BLaER1 (cell line): Measurements from ENCODE around the gene ERCC4.

Source experiments
- H3K27ac ChIP-seq: shearing (Covaris generic); formaldehyde crosslinking; 2 replicates; pipeline ENCODE4 v1.8.1; 2022
- H3K27me3 ChIP-seq: shearing (Covaris generic); formaldehyde crosslinking; 2 replicates; pipeline ENCODE4 v1.8.1; 2022
- H3K36me3 ChIP-seq: shearing (Covaris generic); formaldehyde crosslinking; 2 replicates; pipeline ENCODE4 v1.8.1; 2022
- H3K4me1 ChIP-seq: shearing (Covaris generic); formaldehyde crosslinking; 2 replicates; pipeline ENCODE4 v1.8.1; 2022
- H3K4me2 ChIP-seq: shearing (Covaris generic); formaldehyde crosslinking; 2 replicates; pipeline ENCODE4 v1.8.1; 2022
- H3K4me3 ChIP-seq: shearing (Covaris generic); formaldehyde crosslinking; 2 replicates; pipeline ENCODE4 v1.8.1; 2022
- H3K9ac ChIP-seq: shearing (Covaris generic); formaldehyde crosslinking; 2 replicates; pipeline ENCODE4 v1.8.1; 2022
- H3K9me3 ChIP-seq: shearing (Covaris generic); formaldehyde crosslinking; 2 replicates; pipeline ENCODE4 v1.8.1; 2022
- H4K20me1 ChIP-seq: shearing (Covaris generic); formaldehyde crosslinking; 2 replicates; pipeline ENCODE4 v1.8.1; 2022
- Cebpa-rat ChIP-seq: shearing (Covaris generic); IDR thresholded peaks from 2 replicates; pipeline ENCODE4 v1.8.1; 2022

The ERCC4 gene

GRCh38 chr16:13926464-13926863 lies 6.5 kb downstream of the ERCC4 start:
- H3K9ac ChIP-seq = no peak overlapping the region
- peaks cover 10% of the 10 kb centered on the region; the same call in 1 of the 2 replicates for H3K36me3 ChIP-seq
- H3K27ac ChIP-seq = no peak overlapping the region
- H3K4me3 ChIP-seq = no peak overlapping the region
- no peak overlapping the region for H3K4me2 ChIP-seq
- H3K4me1 ChIP-seq = peaks cover under 1% of the 10 kb centered on the region; the same call in 1 of the 2 replicates
- no peak for TF ChIP-seq Cebpa-rat
- no peaks in the 10 kb centered on the region for H3K27me3 ChIP-seq
- H3K9me3 ChIP-seq = no peaks in the 10 kb centered on the region
- no peaks in the 10 kb centered on the region for H4K20me1 ChIP-seq

- H3K4me2 ChIP-seq = no peak overlapping the region
Measured at GRCh38 chr16:13926891-13927290, 6.9 kb downstream of the ERCC4 start.

GRCh38 chr16:13928646-13929045 lies 8.7 kb downstream of the ERCC4 start:
- Histone ChIP-seq H3K27me3 (no peaks in the 10 kb centered on the region), H4K20me1 (no peaks in the 10 kb centered on the region), H3K36me3 (peaks cover 10% of the 10 kb centered on the region; the same call in 1 of the 2 replicates), H3K4me3 (no peak overlapping the region), H3K27ac (no peak overlapping the region), H3K4me1 (0 out of 2 replicates have a peak, but pooled peaks cover 4% of the 10 kb centered on the region), H3K9me3 (no peaks in the 10 kb centered on the region), H3K9ac (no peak overlapping the region), H3K4me2 (no peak overlapping the region)
- TF ChIP-seq Cebpa-rat = no peak

More at GRCh38 chr16:13926891-13927290, 6.9 kb downstream of the ERCC4 start:
- TF ChIP-seq Cebpa-rat = no peak
- Histone ChIP-seq H3K27me3 (no peaks in the 10 kb centered on the region), H3K4me3 (no peak overlapping the region), H3K4me1 (0 out of 2 replicates have a peak, but pooled peaks cover 2% of the 10 kb centered on the region), H3K9me3 (no peaks in the 10 kb centered on the region), H3K36me3 (peaks cover 10% of the 10 kb centered on the region; the same call in 1 of the 2 replicates), H3K27ac (no peak overlapping the region), H3K9ac (no peak overlapping the region), H4K20me1 (no peaks in the 10 kb centered on the region)

GRCh38 chr16:13931845-13932244 lies 11.9 kb downstream of the ERCC4 start:
- Histone ChIP-seq H3K4me2 (no peak overlapping the region), H3K9ac (no peak overlapping the region), H4K20me1 (no peaks in the 10 kb centered on the region), H3K4me3 (no peak overlapping the region), H3K4me1 (0 out of 2 replicates have a peak, but pooled peaks cover 4% of the 10 kb centered on the region), H3K9me3 (peaks cover 7% of the 10 kb centered on the region), H3K27me3 (no peaks in the 10 kb centered on the region), H3K36me3 (peaks cover 26% of the 10 kb centered on the region), H3K27ac (no peak overlapping the region)
- TF ChIP-seq Cebpa-rat = no peak

GRCh38 chr16:13935408-13935807 lies 15.5 kb downstream of the ERCC4 start:
- peaks cover 7% of the 10 kb centered on the region for H3K9me3 ChIP-seq
- no peak for TF ChIP-seq Cebpa-rat
- H3K4me2 ChIP-seq = no peak overlapping the region
- H3K4me3 ChIP-seq = no peak overlapping the region
- 0 out of 2 replicates have a peak, but pooled peaks cover 4% of the 10 kb centered on the region for H3K4me1 ChIP-seq
- H3K27me3 ChIP-seq = no peaks in the 10 kb centered on the region
- no peak overlapping the region for H3K9ac ChIP-seq
- H4K20me1 ChIP-seq = no peaks in the 10 kb centered on the region
- peaks cover 41% of the 10 kb centered on the region for H3K36me3 ChIP-seq
- H3K27ac ChIP-seq = no peak overlapping the region

GRCh38 chr16:13936155-13936554 lies 16.2 kb downstream of the ERCC4 start:
- H3K36me3 ChIP-seq = peaks cover 39% of the 10 kb centered on the region
- no peak for TF ChIP-seq Cebpa-rat
- H3K4me2 ChIP-seq = no peak overlapping the region
- peaks cover 7% of the 10 kb centered on the region for H3K9me3 ChIP-seq
- no peak overlapping the region for H3K4me3 ChIP-seq
- H4K20me1 ChIP-seq = no peaks in the 10 kb centered on the region
- no peak overlapping the region for H3K9ac ChIP-seq
- H3K27me3 ChIP-seq = no peaks in the 10 kb centered on the region
- H3K27ac ChIP-seq = no peak overlapping the region
- H3K4me1 ChIP-seq = 0 out of 2 replicates have a peak, but pooled peaks cover 4% of the 10 kb centered on the region

GRCh38 chr16:13936596-13937081 lies 16.7 kb downstream of the ERCC4 start:
- peaks cover 7% of the 10 kb centered on the region for H3K9me3 ChIP-seq
- no peaks in the 10 kb centered on the region for H3K27me3 ChIP-seq
- no peak overlapping the region for H3K4me2 ChIP-seq
- no peak overlapping the region for H3K27ac ChIP-seq
- no peak for TF ChIP-seq Cebpa-rat
- 0 out of 2 replicates have a peak, but pooled peaks cover 4% of the 10 kb centered on the region for H3K4me1 ChIP-seq
- no peaks in the 10 kb centered on the region for H4K20me1 ChIP-seq
- H3K9ac ChIP-seq = no peak overlapping the region
- no peak overlapping the region for H3K4me3 ChIP-seq
- H3K36me3 ChIP-seq = peaks cover 36% of the 10 kb centered on the region

- TF ChIP-seq Cebpa-rat = no peak
- Histone ChIP-seq H3K4me2 (no peak overlapping the region), H4K20me1 (no peaks in the 10 kb centered on the region), H3K4me3 (no peak overlapping the region), H3K27me3 (no peaks in the 10 kb centered on the region), H3K9me3 (peaks cover 7% of the 10 kb centered on the region), H3K27ac (no peak overlapping the region), H3K36me3 (peaks cover 36% of the 10 kb centered on the region), H3K9ac (no peak overlapping the region), H3K4me1 (no peaks in the 10 kb centered on the region)
Measured at GRCh38 chr16:13937411-13937810, 17.5 kb downstream of the ERCC4 start.

GRCh38 chr16:13938480-13938879 lies 18.5 kb downstream of the ERCC4 start:
- Histone ChIP-seq H3K36me3 (peaks cover 36% of the 10 kb centered on the region), H3K4me2 (no peak overlapping the region), H3K9ac (no peak overlapping the region), H3K27me3 (no peaks in the 10 kb centered on the region), H3K4me3 (no peak overlapping the region), H4K20me1 (no peaks in the 10 kb centered on the region), H3K9me3 (peaks cover 7% of the 10 kb centered on the region), H3K27ac (no peak overlapping the region), H3K4me1 (no peaks in the 10 kb centered on the region)
- no peak for TF ChIP-seq Cebpa-rat

- H3K9me3 ChIP-seq = peaks cover 7% of the 10 kb centered on the region
- no peak for TF ChIP-seq Cebpa-rat
- H3K9ac ChIP-seq = no peak overlapping the region
- H4K20me1 ChIP-seq = no peaks in the 10 kb centered on the region
- no peak overlapping the region for H3K27ac ChIP-seq
- H3K4me2 ChIP-seq = no peak overlapping the region
- H3K4me3 ChIP-seq = no peak overlapping the region
- no peaks in the 10 kb centered on the region for H3K4me1 ChIP-seq
- no peaks in the 10 kb centered on the region for H3K27me3 ChIP-seq
- H3K36me3 ChIP-seq = peaks cover 38% of the 10 kb centered on the region
Measured at GRCh38 chr16:13939821-13940220, 19.9 kb downstream of the ERCC4 start.
